PC-3 (cell line): ENCODE results near the gene EVA1B.

Experiments
- EZH2phosphoT487 ChIP-seq: fragments of 300-600 bp; sonication (generic); IDR thresholded peaks from 2 replicates; pipeline ENCODE4 v1.6.1; 2018; ENCODE audit warnings: mild to moderate bottlenecking, antibody characterized with exemption, low read length, borderline replicate concordance
- TF ChIP-seq, protein P1 (sequence below): fragments of 300-600 bp; sonication (generic); conservative IDR thresholded peaks from 2 replicates; pipeline ENCODE4 v1.5.1; 2017; ENCODE audit warnings: antibody characterized with exemption, low read depth, mild to moderate bottlenecking, low read length

- TF ChIP-seq, protein P1, sequence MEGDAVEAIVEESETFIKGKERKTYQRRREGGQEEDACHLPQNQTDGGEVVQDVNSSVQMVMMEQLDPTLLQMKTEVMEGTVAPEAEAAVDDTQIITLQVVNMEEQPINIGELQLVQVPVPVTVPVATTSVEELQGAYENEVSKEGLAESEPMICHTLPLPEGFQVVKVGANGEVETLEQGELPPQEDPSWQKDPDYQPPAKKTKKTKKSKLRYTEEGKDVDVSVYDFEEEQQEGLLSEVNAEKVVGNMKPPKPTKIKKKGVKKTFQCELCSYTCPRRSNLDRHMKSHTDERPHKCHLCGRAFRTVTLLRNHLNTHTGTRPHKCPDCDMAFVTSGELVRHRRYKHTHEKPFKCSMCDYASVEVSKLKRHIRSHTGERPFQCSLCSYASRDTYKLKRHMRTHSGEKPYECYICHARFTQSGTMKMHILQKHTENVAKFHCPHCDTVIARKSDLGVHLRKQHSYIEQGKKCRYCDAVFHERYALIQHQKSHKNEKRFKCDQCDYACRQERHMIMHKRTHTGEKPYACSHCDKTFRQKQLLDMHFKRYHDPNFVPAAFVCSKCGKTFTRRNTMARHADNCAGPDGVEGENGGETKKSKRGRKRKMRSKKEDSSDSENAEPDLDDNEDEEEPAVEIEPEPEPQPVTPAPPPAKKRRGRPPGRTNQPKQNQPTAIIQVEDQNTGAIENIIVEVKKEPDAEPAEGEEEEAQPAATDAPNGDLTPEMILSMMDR: peak; percentile 43
- no peak for TF ChIP-seq EZH2phosphoT487
Measured at GRCh38 chr1:36306210-36306901, 17.1 kb downstream of the EVA1B start, which contains the start of gene SH3D21.
